CD14-positive monocyte (primary cell): Measurements from ENCODE around the gene TCHP. TPM values are rescaled to one million over a fixed set of nuclear protein-coding genes. Genes with fewer than 3 reads are reported as not detected.
A peak's percentile ranks its signal among the peaks of the same experiment; 100 is the strongest.

Source experiments
- DNase-seq, 3 donors: peaks; one replicate each; pipeline ENCODE4 v3.0.0-alpha.2; 2011 to 2022
- H2AFZ ChIP-seq: 2 replicates; pipeline ENCODE4 v1.6.0; 2012; ENCODE audit warnings: mild to moderate bottlenecking, low read depth, low read length, inconsistent platforms; ENCODE audit not compliant: insufficient read depth, poor library complexity, severe bottlenecking
- H3K27ac ChIP-seq, 2 donors: 1 replicate in 1 of 2; 2 replicates in 1 of 2; pipeline ENCODE4 v1.5.1; 2012 to 2013; ENCODE audit warnings: low read length in 2 of 2, control low read depth in 1 of 2, inconsistent platforms in 1 of 2, low read depth in 1 of 2, mild to moderate bottlenecking in 1 of 2
- H3K27me3 ChIP-seq, 2 donors: one replicate each; pipeline versions ENCODE4 v1.6.0 to v1.6.1; 2011 to 2013; ENCODE audit warnings: low read length in 2 of 2; ENCODE audit not compliant: control insufficient read depth in 2 of 2, insufficient read depth in 2 of 2
- H3K36me3 ChIP-seq, 2 donors: replicated peaks in 1 of 2; 1 replicate in 1 of 2; 2 replicates in 1 of 2; pipeline versions ENCODE4 v1.5.1 to v1.6.1; 2012 to 2013; ENCODE audit warnings: low read length in 2 of 2, control low read depth in 1 of 2, inconsistent platforms in 1 of 2, mild to moderate bottlenecking in 1 of 2; ENCODE audit not compliant: insufficient read depth in 2 of 2, control insufficient read depth in 1 of 2
- H3K4me1 ChIP-seq, 2 donors: 1 replicate in 1 of 2; 2 replicates in 1 of 2; pipeline versions ENCODE4 v1.5.1 to v1.6.1; 2012 to 2013; ENCODE audit warnings: low read length in 2 of 2, control low read depth in 1 of 2, inconsistent platforms in 1 of 2, mild to moderate bottlenecking in 1 of 2, moderate library complexity in 1 of 2; ENCODE audit not compliant: insufficient read depth in 2 of 2, control insufficient read depth in 1 of 2
- H3K4me2 ChIP-seq: replicated peaks from 2 replicates; pipeline ENCODE3; 2012; ENCODE audit warnings: low read length, moderate library complexity, mild to moderate bottlenecking; ENCODE audit not compliant: poor library complexity, severe bottlenecking; ENCODE audit errors: extremely low read depth
- H3K4me3 ChIP-seq, 3 experiments: fragments of 200-600 bp in 1 of 3; sonication (generic) in 1 of 3; replicated peaks in 1 of 3; 1 replicate in 2 of 3; 2 replicates in 1 of 3; pipeline ENCODE4 v1.5.1; 2011 to 2013; ENCODE audit warnings: low read length in 3 of 3, mild to moderate bottlenecking in 3 of 3, control low read depth in 2 of 3, low read depth in 2 of 3, inconsistent platforms in 1 of 3, moderate library complexity in 1 of 3
- H3K79me2 ChIP-seq: 2 replicates; pipeline ENCODE4 v1.6.0; 2012; ENCODE audit warnings: mild to moderate bottlenecking, control low read depth, inconsistent platforms, low read length, moderate library complexity; ENCODE audit not compliant: insufficient read depth
- H3K9ac ChIP-seq: 2 replicates; pipeline ENCODE4 v1.6.0; 2017; ENCODE audit warnings: low read length, mild to moderate bottlenecking; ENCODE audit not compliant: insufficient read depth, poor library complexity, severe bottlenecking
- H3K9me3 ChIP-seq, 2 donors: replicated peaks in 1 of 2; 1 replicate in 1 of 2; 2 replicates in 1 of 2; pipeline versions ENCODE4 v1.5.1 to v1.6.1; 2012 to 2013; ENCODE audit warnings: low read length in 2 of 2, control low read depth in 1 of 2; ENCODE audit not compliant: control insufficient read depth in 1 of 2, insufficient read depth in 1 of 2
- H4K20me1 ChIP-seq: 2 replicates; pipeline ENCODE4 v1.6.0; 2012; ENCODE audit warnings: mild to moderate bottlenecking, low read length, control low read depth, moderate library complexity; ENCODE audit not compliant: insufficient read depth
- H3K27ac Mint-ChIP-seq, 7 donors: one replicate each; pipeline ENCODE4 v1.8.0; 2020; ENCODE audit warnings: mild to moderate bottlenecking in 7 of 7, mixed read lengths in 7 of 7, moderate library complexity in 6 of 7, inconsistent platforms in 2 of 7
- H3K27me3 Mint-ChIP-seq, 3 donors: one replicate each; pipeline ENCODE4 v1.8.0; 2021 to 2022; ENCODE audit warnings: low read depth in 3 of 3, mild to moderate bottlenecking in 3 of 3, mixed read lengths in 3 of 3, moderate library complexity in 3 of 3, inconsistent platforms in 1 of 3
- H3K36me3 Mint-ChIP-seq, 2 donors: one replicate each; pipeline ENCODE4 v1.8.0; 2020; ENCODE audit warnings: mixed read lengths in 2 of 2, inconsistent platforms in 1 of 2, mild to moderate bottlenecking in 1 of 2
- H3K4me1 Mint-ChIP-seq: one replicate; pipeline ENCODE4 v1.8.0; 2020; ENCODE audit warnings: mild to moderate bottlenecking, mixed read lengths
- H3K4me3 Mint-ChIP-seq, 2 donors: one replicate each; pipeline ENCODE4 v1.8.0; 2020; ENCODE audit warnings: mild to moderate bottlenecking in 2 of 2, mixed read lengths in 2 of 2, moderate library complexity in 1 of 2
- H3K9me3 Mint-ChIP-seq, 7 donors: one replicate each; pipeline ENCODE4 v1.8.0; 2020 to 2022; ENCODE audit warnings: mixed read lengths in 7 of 7, mild to moderate bottlenecking in 6 of 7, moderate library complexity in 6 of 7, inconsistent platforms in 2 of 7
- WGBS: methylation state at CpG from one replicate; pipeline ENCODE4 v1.1.5; 2013; ENCODE audit warnings: missing lambda C conversion rate; ENCODE audit not compliant: insufficient coverage; 5-methylcytosine and 5-hydroxymethylcytosine counted together
- intact Hi-C, 2 donors: fragments of 100-400 bp; cut with micrococcal nuclease; formaldehyde crosslinking; loops; one replicate each; pipeline versions ENCODE4 v1.15.0 to v1.15.1; 2023
- polyA plus RNA-seq, 3 donors: library from polyadenylated mRNA; depleted of rRNA in 1 of 3; unstranded in 2 of 3; stranded (reverse) in 1 of 3; fragments of 300-500 nt in 2 of 3; fragments of >200 nt in 1 of 3; fragmentation: Illumina TruSeq in 2 of 3; gene quantifications; 1 replicate in 2 of 3; 2 replicates in 1 of 3; pipeline ENCODE4 v1.2.3, GENCODE V29; 2012 to 2021
- TF ChIP-seq, protein P1 (sequence below): fragments of 200-600 bp; IDR thresholded peaks from one replicate; pipeline ENCODE4 v1.8.0; 2022; ENCODE audit warnings: antibody characterized with exemption, mild to moderate bottlenecking

The TCHP gene
- polyA plus RNA-seq, 3 donors, result 2.6 to 24.5 (median 7.3) TPM

- Histone ChIP-seq H4K20me1 (no peaks in the 10 kb centered on the region), H3K36me3 (no peaks in the 10 kb centered on the region), H3K9me3 (no peaks in the 10 kb centered on the region), H3K9ac (no peak overlapping the region), H3K4me1 (peaks cover 39 to 43% of the 10 kb centered on the region in 2 donors), H3K27me3 (no peaks in the 10 kb centered on the region), H3K79me2 (no peaks in the 10 kb centered on the region), H3K4me2 (no peak overlapping the region), H3K4me3 (no peak overlapping the region), H2AFZ (no peak overlapping the region), H3K27ac (peak overlapping the region; percentile 65 to 81)
- 71% methylated on average over 2 of the region's 7 CpGs for WGBS
- Mint-ChIP-seq H3K4me1 (peaks cover 44% of the 10 kb centered on the region), H3K27me3 (peaks cover 0 to 2% (median 0%) of the 10 kb centered on the region in 3 donors), H3K27ac (peak overlapping the region; percentile 75 to 96 (median 91)), H3K9me3 (peaks cover 0 to 6% (median 0%) of the 10 kb centered on the region in 7 donors), H3K4me3 (no peak overlapping the region), H3K36me3 (peaks cover 3 to 8% of the 10 kb centered on the region in 2 donors)
- intact Hi-C loops, result no loop called here
- peak in 2 of 3 donors; percentile 41 to 49 for DNase-seq
- TF ChIP-seq, protein P1, sequence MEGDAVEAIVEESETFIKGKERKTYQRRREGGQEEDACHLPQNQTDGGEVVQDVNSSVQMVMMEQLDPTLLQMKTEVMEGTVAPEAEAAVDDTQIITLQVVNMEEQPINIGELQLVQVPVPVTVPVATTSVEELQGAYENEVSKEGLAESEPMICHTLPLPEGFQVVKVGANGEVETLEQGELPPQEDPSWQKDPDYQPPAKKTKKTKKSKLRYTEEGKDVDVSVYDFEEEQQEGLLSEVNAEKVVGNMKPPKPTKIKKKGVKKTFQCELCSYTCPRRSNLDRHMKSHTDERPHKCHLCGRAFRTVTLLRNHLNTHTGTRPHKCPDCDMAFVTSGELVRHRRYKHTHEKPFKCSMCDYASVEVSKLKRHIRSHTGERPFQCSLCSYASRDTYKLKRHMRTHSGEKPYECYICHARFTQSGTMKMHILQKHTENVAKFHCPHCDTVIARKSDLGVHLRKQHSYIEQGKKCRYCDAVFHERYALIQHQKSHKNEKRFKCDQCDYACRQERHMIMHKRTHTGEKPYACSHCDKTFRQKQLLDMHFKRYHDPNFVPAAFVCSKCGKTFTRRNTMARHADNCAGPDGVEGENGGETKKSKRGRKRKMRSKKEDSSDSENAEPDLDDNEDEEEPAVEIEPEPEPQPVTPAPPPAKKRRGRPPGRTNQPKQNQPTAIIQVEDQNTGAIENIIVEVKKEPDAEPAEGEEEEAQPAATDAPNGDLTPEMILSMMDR, result no peak
Observed at GRCh38 chr12:109893261-109893995, 6.6 kb upstream of the TCHP start.

GRCh38 chr12:109894939-109895338, 5.1 kb upstream of the TCHP start:
- Histone ChIP-seq H3K36me3 (no peaks in the 10 kb centered on the region), H3K4me3 (no peak overlapping the region), H3K4me1 (peaks cover 30 to 35% of the 10 kb centered on the region in 2 donors), H4K20me1 (no peaks in the 10 kb centered on the region), H3K9me3 (no peaks in the 10 kb centered on the region), H3K9ac (no peak overlapping the region), H2AFZ (no peak overlapping the region), H3K27ac (no peak overlapping the region), H3K79me2 (no peaks in the 10 kb centered on the region), H3K27me3 (no peaks in the 10 kb centered on the region), H3K4me2 (no peak overlapping the region)
- Mint-ChIP-seq H3K27me3 (peaks cover 0 to 2% (median 0%) of the 10 kb centered on the region in 3 donors), H3K4me3 (no peak overlapping the region), H3K27ac (peak overlapping the region in 3 of 7 donors; percentile 26 to 54 (median 35)), H3K9me3 (peaks cover 0 to 6% (median 0%) of the 10 kb centered on the region in 7 donors), H3K36me3 (peaks cover 3 to 8% of the 10 kb centered on the region in 2 donors), H3K4me1 (peaks cover 35% of the 10 kb centered on the region)
- intact Hi-C loops, result no loop called here
- TF ChIP-seq, protein P1, result no peak
- 79% methylated on average over 2 of the region's 4 CpGs for WGBS
- no peak for DNase-seq
